Femur (tissue), 1 donor: ENCODE results near the gene DCDC2C.

Source experiments
- DNase-seq: peaks from one replicate; pipeline ENCODE4 v3.0.0-alpha.2; 2017

Gene DCDC2C

DNA sequence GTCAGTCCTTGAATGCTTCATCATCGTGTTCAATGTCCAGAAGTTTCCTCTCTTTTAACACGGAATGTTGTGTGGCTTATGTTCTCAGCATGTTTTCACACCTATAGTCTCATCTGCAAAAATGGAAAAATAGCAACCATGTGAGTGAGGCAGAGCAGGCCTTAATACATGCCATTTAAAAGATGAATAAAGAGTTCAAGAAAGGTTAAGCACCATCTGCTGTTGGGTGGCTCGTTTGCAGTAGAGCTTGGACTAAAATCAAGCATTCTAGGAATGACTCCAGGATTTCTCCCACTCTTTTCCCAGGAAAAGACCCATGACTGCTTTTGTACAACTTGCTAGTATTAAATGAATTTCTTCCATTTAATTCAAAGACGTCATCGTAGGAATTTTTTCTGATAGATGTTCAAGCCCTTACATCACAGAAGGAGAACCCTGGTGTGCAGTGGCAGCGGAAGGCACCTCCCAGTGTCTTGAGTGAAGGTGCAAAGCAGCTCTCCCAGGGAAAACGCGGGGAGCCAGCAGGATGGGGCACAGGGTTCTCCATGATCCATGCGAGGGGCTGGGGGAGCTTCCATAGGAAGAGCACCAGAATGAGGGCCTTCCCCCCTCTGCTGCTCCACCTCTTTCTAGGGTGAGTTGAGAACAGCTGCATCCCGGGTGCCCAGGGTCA is 9.6 kb downstream of the DCDC2C start:
- no peak for DNase-seq

- no peak for DNase-seq
Observed at GRCh38 chr2:3718679-3719078, 15.3 kb downstream of the DCDC2C start.

DNA sequence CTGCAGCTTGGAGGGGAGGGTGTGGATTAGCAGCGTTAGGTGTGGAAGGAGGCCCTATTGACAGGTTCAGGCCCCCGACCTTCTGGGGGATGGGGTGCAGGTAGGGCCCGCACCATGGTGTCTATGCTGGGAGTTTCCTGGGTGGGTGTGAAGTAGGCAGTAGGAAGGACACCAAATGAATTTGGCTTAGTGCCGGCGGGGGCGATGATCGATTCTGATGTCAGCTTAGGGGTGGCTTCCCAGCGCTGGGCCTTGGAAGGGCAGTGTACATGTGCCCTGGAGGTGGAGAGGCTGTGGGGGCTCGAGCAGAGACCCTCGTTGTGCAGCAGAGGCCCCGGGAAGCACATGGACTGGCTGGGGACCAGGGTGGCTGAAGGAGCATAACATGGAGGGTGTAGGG is 21.6 kb downstream of the DCDC2C start:
- DNase-seq, result no peak

- DNase-seq, result peak; percentile 45
Observed at GRCh38 chr2:3725458-3726250, 22.3 kb downstream of the DCDC2C start.

- DNase-seq, result no peak
Observed at GRCh38 chr2:3726511-3726910, 23.1 kb downstream of the DCDC2C start.

DNA sequence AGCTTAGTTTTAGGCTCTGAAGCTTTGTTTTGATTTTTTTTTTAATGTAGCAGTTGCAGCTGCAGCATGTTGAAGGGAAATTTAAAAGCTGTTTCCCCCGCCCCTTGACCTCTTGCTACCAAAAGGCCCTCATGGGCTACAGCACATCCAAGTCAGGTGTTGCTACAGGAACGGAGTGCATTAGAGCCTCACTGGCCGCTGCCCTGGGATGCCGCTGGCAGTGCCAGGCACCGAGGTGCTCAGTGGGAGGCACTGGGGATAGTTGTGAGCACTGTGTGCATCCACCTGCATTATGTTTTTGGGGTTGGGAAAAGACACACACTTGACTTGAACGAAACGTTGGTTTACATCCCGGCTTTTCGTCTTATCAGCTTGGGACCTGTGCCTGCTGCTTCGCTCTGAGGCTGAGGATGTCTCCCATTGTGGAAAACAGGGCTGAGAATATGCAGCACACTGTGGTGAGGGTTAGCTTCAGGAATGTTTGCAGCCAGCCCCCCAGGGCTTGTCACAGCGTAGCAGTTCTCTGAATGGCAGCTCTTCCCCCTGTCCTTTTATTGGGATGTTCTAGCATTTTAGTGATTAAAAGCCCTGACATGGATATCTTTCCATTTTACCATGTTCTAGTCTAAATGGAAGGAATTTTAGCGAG is 24.1 kb downstream of the DCDC2C start:
- DNase-seq, result no peak

DNA sequence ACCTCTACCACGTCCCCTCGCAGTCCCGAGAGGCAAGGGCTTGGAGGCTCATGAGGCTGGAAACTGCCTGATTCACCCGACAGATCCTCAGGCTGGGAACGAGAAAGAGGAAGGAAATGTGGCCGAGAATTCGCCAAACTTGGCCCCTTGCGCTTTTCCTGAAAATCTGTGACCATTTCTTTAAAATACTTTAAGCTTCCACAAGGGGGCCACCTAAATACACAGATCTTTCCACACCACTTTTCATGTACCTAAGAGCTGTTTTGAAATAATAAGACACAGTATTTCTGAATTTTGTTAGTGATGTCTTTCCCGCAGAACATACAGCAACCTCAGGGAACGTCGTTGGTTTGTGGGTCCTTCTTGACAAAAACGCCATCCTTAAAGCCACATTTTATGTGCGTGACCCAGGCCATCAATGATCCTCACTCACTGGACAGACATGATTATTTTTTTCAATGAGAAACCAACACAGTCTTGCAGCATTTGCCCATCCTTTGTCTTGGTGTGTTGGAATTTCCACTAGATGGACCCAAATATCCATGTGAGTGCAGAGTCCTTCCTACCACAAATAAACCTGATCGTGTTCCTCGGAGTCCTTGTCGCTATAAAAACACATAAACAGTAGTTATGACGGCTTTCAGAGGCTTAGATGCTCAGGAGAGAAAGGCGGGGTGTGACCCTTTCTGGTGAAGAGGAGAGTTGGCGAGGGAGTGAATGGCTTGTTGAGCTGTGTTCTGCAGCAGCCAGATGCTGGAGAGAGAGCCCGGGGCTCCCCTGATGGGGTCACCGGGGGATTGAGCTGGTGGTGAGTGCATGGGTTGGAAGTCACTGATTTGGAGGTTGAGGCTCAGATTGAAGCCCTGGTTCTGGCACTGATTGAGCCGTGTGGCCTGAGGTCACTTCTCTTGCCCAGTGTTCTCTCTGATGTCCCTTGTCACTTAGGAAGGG is 25.0 kb downstream of the DCDC2C start:
- peak; percentile 64 for DNase-seq

GRCh38 chr2:3729055-3729448 is 25.7 kb downstream of the DCDC2C start:
- no peak for DNase-seq

- DNase-seq, result no peak
Observed at GRCh38 chr2:3729786-3730185, 26.4 kb downstream of the DCDC2C start.

GRCh38 chr2:3730646-3731045 is 27.3 kb downstream of the DCDC2C start:
- DNase-seq, result no peak

GRCh38 chr2:3731829-3732228 is 28.5 kb downstream of the DCDC2C start:
- no peak for DNase-seq

- no peak for DNase-seq
Observed at GRCh38 chr2:3736112-3736511, 32.7 kb downstream of the DCDC2C start.

- no peak for DNase-seq
Observed at GRCh38 chr2:3737128-3737527, 33.8 kb downstream of the DCDC2C start.

- DNase-seq, result no peak
Observed at GRCh38 chr2:3738454-3738853, 35.1 kb downstream of the DCDC2C start.

- DNase-seq, result no peak
Observed at GRCh38 chr2:3739313-3739712, 35.9 kb downstream of the DCDC2C start.

DNA sequence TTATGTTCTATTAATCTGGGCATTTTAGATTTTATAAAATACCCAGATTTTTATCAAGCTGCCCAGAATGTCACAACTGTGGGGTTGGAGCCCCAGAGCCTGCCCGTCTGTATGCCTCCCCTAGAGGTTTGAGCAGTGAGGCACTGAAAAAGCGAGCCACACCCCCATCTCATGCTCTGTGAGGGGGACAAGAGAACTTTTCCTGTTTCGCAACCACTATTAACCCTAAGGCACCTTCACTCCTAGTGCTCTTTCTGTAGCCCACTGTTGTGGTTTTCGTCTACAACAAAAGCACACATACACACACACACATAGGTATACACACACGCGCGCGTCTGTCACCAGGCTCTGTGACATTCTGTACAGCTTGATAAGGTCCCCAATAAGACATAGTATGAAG is 38.0 kb downstream of the DCDC2C start:
- no peak for DNase-seq

DNA sequence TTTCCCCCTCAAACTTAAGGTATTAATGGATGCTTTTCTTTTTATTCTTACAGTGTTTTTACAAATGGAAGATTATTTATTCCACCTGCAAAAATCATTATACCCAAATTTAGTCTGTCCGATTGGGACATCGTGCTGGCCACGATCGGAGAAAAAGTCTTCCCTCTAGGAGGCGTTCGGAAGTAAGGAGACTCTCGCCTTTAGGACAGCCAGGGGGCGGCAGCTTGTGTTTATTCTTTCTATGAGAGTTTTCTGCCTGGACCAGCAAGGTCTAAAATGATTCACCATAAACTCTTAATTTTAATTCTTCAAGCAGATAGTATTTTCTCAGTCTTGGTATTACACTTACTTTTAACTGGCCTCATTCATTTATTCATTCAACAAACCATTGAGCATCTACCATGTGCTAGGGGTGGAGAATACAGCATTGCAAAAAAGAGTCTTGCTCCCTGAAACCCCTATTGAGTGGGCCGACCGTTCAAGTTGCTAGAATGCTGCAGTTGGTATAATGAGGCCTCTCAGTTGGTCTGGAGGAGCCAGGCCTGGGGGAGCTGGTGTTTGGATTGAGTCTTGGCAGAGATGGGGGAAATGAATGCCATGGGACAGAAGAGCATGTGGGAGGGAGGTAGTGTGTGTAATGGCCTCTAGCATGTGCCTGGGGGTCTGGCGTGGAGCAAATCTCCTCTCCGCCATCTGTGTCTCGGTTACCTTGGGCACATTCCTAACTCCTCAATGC is 38.7 kb downstream of the DCDC2C start:
- DNase-seq, result no peak

GRCh38 chr2:3742743-3743508 is 39.6 kb downstream of the DCDC2C start:
- DNase-seq, result no peak

DNA sequence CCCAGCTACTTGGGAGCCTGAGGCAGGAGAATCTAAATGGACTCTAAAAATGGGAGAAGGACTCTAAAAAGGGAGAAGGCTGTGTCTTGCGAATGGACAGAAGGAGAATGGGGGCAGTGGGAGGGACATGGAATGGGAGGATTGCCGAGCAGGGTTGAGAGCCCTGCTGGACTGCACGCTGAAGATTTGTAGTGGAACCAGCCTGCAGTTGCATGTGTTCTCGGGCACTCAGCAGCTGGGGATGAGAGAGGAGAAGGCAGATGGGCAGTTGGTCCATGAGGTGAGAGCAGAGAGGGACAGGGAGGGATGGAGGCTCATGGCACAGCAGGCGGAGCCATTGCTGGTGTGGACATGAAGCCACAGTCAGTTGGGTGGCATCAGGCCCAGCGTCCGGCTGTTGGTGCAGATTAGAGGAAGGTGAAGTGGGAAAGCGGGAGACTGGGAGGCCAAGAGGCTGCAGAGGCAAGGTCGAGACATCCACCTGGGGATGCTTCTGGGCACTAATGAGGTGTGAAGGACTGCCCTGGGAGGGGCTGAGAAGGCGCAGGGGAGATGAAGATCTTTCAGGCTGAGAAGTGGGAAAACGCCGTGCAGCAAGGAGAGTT is 40.7 kb downstream of the DCDC2C start:
- no peak for DNase-seq

GRCh38 chr2:3745920-3746319 is 42.5 kb downstream of the DCDC2C start:
- no peak for DNase-seq
